Transverse colon (tissue), 4 donors: ENCODE results near the gene FNIP2.

ENCODE experiments used
- POLR2A ChIP-seq: fragments of 450-650 bp; IDR thresholded peaks from one replicate; pipeline ENCODE4 v1.6.1; 2016; ENCODE audit warnings: antibody characterized with exemption, mild to moderate bottlenecking, moderate library complexity
- POLR2AphosphoS5 ChIP-seq, 3 donors: sonication (generic); formaldehyde crosslinking; IDR thresholded peaks; one replicate each; pipeline ENCODE4 v1.6.1; 2016; ENCODE audit warnings: antibody characterized with exemption in 3 of 3
- TF ChIP-seq, protein P1 (sequence below), 5 experiments: fragments of 200-600 bp in 3 of 5; fragments of 450-650 bp in 2 of 5; sonication (generic) in 3 of 5; IDR thresholded peaks; 1 replicate in 2 of 5; 2 replicates in 3 of 5; pipeline ENCODE4 v1.5.1; 2016 to 2017; ENCODE audit warnings: antibody characterized with exemption in 5 of 5, inconsistent platforms in 3 of 5, mild to moderate bottlenecking in 2 of 5, moderate library complexity in 1 of 5

DNA sequence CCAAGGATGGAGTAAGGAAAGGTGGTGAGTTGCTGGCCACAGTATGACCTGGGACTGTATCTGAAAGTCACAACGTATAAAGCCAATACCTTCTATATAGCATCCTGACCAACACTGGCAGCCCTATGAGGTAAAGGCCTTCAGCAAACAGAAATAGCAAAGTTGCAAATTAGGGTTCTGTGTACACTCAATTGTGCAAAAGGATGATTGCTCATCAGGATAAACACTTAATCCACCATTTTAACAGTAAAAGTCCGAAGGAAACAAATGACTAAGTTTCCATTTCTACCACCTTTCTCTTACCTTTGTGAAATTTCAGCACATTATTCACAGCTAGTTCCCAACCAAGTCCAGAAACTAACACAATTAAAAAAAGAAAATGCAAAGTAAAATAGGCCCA, 1.4 kb upstream of the FNIP2 start:
- TF ChIP-seq, protein P1, sequence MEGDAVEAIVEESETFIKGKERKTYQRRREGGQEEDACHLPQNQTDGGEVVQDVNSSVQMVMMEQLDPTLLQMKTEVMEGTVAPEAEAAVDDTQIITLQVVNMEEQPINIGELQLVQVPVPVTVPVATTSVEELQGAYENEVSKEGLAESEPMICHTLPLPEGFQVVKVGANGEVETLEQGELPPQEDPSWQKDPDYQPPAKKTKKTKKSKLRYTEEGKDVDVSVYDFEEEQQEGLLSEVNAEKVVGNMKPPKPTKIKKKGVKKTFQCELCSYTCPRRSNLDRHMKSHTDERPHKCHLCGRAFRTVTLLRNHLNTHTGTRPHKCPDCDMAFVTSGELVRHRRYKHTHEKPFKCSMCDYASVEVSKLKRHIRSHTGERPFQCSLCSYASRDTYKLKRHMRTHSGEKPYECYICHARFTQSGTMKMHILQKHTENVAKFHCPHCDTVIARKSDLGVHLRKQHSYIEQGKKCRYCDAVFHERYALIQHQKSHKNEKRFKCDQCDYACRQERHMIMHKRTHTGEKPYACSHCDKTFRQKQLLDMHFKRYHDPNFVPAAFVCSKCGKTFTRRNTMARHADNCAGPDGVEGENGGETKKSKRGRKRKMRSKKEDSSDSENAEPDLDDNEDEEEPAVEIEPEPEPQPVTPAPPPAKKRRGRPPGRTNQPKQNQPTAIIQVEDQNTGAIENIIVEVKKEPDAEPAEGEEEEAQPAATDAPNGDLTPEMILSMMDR (IDR thresholded peaks at IDR 0.05): no peak
- no peak for TF ChIP-seq POLR2AphosphoS5 (IDR thresholded peaks at IDR 0.05)
- no peak for TF ChIP-seq POLR2A
